ENCODE measurements around the gene PLCH1. TPM values are rescaled to one million over a fixed set of nuclear protein-coding genes. Genes with fewer than 3 reads are reported as not detected.

PLCH1 gene
- total and polyA plus RNA-seq, 2 experiments from 2014 or later = 8.1 to 25.3 TPM

- Histone ChIP-seq H2AFZ (no peak overlapping the region), H4K20me1 (replicated peaks; ENCODE audit: insufficient read depth) (no peaks in the 10 kb centered on the region), H3K79me2 (replicated peaks; ENCODE audit: insufficient read depth) (peaks cover 47% of the 10 kb centered on the region), H3K27me3 (ENCODE audit: insufficient read depth) (no peaks in the 10 kb centered on the region), H3K36me3 (ENCODE audit: insufficient read depth) (peaks cover 5% of the 10 kb centered on the region; the same call in 1 of the 2 replicates), H3K4me1 (ENCODE audit: insufficient read depth) (peaks cover 20% of the 10 kb centered on the region), H3K4me2 (no peak overlapping the region), H3K9me2 (ENCODE audit: insufficient read depth) (no peaks in the 10 kb centered on the region), H3K4me3 (no peak overlapping the region), H3K27ac (ENCODE audit: low read depth) (no peak overlapping the region), H3F3A (replicated peaks; ENCODE audit: low read depth) (no peaks in the 10 kb centered on the region)
- Mint-ChIP-seq H3K27me3 (ENCODE audit: insufficient read depth, low read depth, poor library complexity) (no peaks in the 10 kb centered on the region), H3K9me3 (peaks cover 23% of the 10 kb centered on the region), H3K4me1 (peaks cover 27% of the 10 kb centered on the region), H3K4me3 (no peak overlapping the region), H3K36me3 (ENCODE audit: low read depth) (peaks cover 34% of the 10 kb centered on the region), H3K27ac (no peak overlapping the region)
- DNase-seq (ENCODE audit: low spot score) (no peak), ATAC-seq (no peak)
- TF ChIP-seq CTCF (conservative IDR thresholded peaks at IDR 0.05; ENCODE audit: low read depth in 2 of 2) (no peak), REST (IDR thresholded peaks at IDR 0.05; ENCODE audit: unreplicated experiment) (no peak), POLR2AphosphoS5 (IDR thresholded peaks at IDR 0.05; ENCODE audit: low read depth) (no peak), EZH2phosphoT487 (IDR thresholded peaks at IDR 0.05; ENCODE audit: unreplicated experiment) (no peak), CREB1 (CRISPR knock-in tag; IDR thresholded peaks at IDR 0.05; ENCODE audit: low read depth) (no peak), EZH2 (IDR thresholded peaks at IDR 0.05; ENCODE audit: low read depth, unreplicated experiment) (no peak), ZNF114 (CRISPR knock-in tag; IDR thresholded peaks at IDR 0.05) (no peak), ZNF462 (CRISPR knock-in tag; IDR thresholded peaks at IDR 0.05) (no peak), ZNF331 (CRISPR knock-in tag; IDR thresholded peaks at IDR 0.05; ENCODE audit: low read depth) (no peak), STAT1 (IDR thresholded peaks at IDR 0.05; ENCODE audit: unreplicated experiment) (no peak), NANOG (IDR thresholded peaks at IDR 0.05; ENCODE audit: borderline replicate concordance) (no peak), ETS1 (IDR thresholded peaks at IDR 0.05) (no peak), JUNB (IDR thresholded peaks at IDR 0.05; ENCODE audit: unreplicated experiment) (no peak)
Measured at GRCh38 chr3:155611456-155611855, 133.4 kb downstream of the PLCH1 start.
